GM21825 (cell line): Measurements from ENCODE around the gene UGT1A10.
"Not testable (repeated sequence)": the region's sequence is repeated elsewhere in the genome, so short reads cannot be mapped to it uniquely, and the experiment has no call there.

Experiments used
- ATAC-seq: cut with Tn5 transposase; IDR thresholded peaks from one replicate; pipeline ENCODE4 v1.9.1; 2021; ENCODE audit warnings: mild to moderate bottlenecking, moderate library complexity; ENCODE audit not compliant: unreplicated experiment

Gene UGT1A10

GRCh38 chr2:233655043-233655442 is 18.8 kb downstream of the UGT1A10 start:
- ATAC-seq = no peak

GRCh38 chr2:233655943-233656342 is 19.7 kb downstream of the UGT1A10 start:
- not testable (repeated sequence) for ATAC-seq

GRCh38 chr2:233656443-233656842 is 20.2 kb downstream of the UGT1A10 start:
- no peak for ATAC-seq

DNA sequence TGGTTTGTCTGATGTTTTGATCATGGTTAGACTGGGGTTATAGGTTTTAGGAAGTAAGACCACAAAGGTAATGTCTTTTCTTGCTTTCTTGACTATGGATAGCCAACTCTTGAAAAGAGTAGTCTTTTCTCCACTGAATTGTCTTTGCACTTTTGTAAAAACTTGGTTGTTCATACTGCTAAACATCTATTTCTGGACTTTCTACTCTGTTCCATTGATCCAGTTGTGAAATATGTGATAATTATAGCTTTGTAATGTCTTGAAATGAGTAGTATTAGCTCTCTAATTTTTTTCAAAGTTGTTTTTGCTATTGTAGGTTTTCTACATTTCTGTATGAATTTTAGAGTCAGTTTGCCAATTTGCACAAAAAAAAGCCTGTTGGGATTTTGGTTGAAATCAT is 22.4 kb downstream of the UGT1A10 start:
- ATAC-seq = no peak

DNA sequence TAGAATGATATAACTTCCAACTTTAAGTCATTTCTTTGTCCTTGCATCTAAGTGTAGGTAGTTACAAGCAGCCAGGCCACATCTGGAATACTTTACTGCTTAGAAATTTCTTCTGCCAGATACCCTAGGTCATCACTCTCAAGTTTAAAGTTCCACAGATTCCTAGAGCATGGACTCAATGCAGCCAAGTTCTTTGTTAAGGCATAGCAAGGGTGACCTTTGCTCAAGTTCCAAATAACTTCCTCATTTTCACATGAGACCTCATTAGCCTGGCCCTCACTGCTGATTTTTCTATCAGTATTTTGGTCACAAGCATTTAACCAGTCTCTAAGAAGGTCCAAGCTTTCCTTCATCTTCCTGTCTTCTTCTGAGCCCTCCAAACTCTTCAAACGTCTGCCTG is 27.7 kb downstream of the UGT1A10 start:
- ATAC-seq = no peak

DNA sequence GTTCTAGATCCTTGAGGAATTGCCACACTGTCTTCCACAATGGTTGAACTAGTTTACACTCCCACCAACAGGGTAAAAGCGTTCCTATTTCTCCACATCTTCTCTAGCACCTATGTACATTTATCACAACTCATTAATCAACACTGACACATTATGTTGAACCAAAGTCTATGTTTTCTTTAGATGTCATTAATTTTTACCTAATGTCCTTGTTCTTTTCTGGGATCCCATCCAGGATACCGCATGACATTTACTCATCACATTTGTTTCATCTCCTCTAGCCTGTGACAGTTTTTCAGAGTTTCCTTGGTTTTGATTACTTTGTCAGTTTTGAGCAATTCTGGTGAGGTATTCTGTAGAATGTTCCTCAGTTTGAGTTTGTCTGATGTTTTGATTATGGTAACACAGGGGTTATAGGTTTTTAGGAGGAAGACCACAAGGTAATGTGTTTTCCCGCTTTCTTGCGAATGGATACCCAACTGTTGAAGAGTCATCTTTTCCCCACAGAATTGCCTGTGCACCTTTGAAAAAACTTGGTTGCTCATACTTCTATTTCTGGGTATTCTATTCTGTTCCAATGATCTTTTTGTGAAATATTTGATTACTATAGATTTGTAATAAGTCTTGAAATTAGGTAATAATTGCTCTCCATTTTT is 32.5 kb downstream of the UGT1A10 start:
- no peak for ATAC-seq

DNA sequence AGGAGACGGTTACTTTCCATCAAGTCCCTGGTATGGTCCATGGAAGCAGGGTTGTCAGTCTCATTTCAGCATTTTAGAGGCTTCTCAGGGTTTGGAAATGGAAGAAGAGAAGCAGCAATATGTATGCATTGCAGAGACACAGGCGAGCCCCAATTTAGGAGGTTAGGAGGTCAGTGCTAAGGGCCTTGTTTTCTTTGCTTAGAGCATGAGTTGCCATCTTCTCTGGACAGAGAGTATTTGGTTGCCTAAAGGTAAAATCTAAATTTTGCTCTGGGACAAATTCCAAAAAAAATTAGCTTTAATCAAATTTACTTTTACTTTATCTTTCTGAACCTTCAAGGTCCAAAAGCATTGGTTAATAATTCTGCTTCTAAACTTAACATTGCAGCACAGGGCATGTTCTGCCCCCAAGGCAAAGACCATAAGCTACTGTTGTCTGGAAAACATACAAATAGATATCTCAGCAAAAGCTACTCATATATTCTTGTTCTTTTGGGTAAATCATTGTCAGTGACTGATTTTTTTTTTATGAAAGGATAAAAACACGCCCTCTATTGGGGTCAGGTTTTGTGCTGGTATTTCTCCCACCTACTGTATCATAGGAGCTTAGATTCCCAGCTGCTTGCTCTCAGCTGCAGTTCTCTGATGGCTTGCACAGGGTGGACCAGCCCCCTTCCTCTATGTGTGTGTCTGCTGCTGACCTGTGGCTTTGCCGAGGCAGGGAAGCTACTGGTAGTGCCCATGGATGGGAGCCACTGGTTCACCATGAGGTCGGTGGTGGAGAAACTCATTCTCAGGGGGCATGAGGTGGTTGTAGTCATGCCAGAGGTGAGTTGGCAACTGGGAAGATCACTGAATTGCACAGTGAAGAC is 35.3 kb downstream of the UGT1A10 start, which contains the start of gene UGT1A9:
Gene UGT1A9 (plus strand): TSS at position 609 of the 872 bp plus-strand sequence. CDS start 37 bp downstream, at position 646.
- no peak for ATAC-seq

- ATAC-seq = no peak
These were observed 36.6 kb downstream of the UGT1A10 start for GRCh38 chr2:233672886-233673285.

DNA sequence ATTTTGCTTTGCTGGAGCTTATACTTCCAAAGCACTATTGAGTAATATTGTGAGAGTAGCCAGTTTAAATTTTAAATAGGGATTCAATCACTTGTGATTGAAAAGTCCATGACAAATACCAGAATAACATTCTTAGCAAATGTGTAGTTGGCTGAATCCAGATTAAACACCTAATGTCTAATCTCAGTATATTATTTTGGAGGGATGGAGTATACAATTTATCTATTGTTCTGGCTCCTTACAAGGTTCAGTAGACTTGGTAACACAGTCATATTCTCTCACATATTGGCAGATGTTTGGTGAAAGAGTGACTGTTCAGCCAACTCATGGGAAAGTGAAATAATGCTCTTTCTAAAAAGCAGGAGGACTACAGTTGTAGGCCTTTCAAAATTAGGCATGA is 37.6 kb downstream of the UGT1A10 start:
- no peak for ATAC-seq

DNA sequence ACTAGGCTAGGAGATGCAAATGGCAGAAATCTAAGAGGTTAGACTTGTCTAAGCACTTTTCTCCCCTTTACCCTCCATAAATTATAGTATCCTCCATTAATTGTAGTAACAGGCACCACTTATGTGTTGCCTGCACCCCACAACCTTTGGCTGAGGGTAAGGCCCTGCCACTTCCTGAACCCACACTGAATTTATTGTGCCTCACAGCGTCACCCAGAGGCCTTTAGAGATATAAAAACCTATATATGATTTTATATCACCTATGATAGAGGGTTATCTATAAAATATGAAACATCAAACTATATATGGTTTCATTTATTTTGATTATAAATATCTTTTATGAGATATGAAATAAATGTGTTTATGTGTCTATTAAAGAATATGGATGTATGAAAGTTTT is 38.1 kb downstream of the UGT1A10 start:
- ATAC-seq = no peak

- no peak for ATAC-seq
These were observed 38.7 kb downstream of the UGT1A10 start for GRCh38 chr2:233674995-233675394.

- ATAC-seq = no peak
These were observed 39.8 kb downstream of the UGT1A10 start for GRCh38 chr2:233676046-233676445.

- no peak for ATAC-seq
These were observed 42.9 kb downstream of the UGT1A10 start for GRCh38 chr2:233679196-233679595.

DNA sequence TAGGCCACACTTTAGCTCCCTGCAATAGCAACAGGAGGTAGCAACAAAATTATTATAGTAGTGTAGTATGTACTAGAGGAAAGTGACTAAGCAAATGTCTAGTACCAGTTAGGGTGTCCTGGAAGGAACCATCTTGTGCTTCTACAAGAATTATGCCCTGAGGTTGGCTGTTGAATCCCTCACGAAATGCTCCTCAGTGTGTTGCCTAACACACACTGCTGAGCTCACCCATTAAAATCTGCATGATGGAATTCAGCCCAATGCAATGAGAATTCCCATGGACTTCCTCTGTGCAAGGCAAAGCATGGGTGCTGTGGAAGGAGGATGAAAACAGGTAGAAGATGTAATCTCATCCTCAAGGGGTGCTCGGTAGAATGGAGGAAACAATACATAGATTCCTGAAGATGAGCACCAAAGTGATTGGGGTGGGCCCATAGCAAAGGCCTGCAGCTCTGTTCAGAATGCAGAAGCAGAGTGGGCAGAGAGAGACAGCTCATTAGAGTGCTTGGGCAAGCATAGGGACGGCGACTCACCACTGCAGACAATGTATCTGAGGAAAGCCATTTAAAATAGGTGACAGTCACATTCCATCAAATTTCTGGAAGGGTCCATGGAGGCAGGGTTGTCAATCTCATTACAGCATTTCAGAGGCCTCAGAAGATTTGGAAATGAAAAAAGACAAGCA is 44.3 kb downstream of the UGT1A10 start:
- no peak for ATAC-seq

GRCh38 chr2:233681521-233682099 is 45.4 kb downstream of the UGT1A10 start, which contains the start of gene UGT1A7:
Gene UGT1A7, plus strand, starts transcription at chr2:233681901. Its CDS starts 37 bp downstream, at chr2:233681938.
- ATAC-seq = no peak

DNA sequence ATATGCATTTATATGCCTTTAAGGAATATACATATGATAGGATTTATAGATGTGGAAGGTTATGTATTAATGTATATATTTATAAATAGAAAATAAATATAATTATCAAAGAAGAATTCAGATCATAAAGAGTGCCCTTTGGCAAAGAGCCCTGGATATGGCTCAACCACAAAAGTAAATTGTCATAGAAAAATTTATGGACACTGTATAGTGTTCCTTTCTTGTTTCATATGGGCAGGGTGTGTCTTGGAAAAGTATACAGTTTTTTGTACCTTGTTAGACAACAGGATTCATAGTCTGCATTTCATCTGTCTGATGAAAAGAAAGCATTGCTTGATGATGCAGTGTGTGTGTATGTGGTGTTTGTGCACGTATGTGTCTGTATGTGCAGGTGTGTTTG is 48.4 kb downstream of the UGT1A10 start:
- no peak for ATAC-seq

- no peak for ATAC-seq
These were observed 50.7 kb downstream of the UGT1A10 start for GRCh38 chr2:233686928-233687327.

DNA sequence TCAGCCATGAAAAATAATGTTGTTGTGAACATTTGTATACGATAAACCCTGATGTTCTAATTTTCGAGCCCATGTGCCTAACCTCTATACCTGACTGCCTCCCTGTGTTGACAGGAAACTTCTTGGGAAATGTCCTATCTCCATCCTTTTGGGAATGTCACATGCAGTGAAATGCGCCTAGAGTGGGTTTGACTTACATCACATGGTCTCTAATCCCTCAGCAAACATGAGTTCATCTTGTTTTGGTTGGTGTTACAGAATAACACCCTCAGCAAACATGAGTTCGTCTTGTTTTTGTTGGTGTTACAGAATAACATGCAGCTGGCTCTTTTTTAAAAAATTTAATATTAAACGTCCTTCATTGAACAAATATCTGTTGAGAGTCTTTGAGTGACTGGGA is 52.1 kb downstream of the UGT1A10 start:
- no peak for ATAC-seq

GRCh38 chr2:233689031-233689430 is 52.8 kb downstream of the UGT1A10 start:
- ATAC-seq = no peak

GRCh38 chr2:233689501-233689900 is 53.3 kb downstream of the UGT1A10 start:
- ATAC-seq = no peak

DNA sequence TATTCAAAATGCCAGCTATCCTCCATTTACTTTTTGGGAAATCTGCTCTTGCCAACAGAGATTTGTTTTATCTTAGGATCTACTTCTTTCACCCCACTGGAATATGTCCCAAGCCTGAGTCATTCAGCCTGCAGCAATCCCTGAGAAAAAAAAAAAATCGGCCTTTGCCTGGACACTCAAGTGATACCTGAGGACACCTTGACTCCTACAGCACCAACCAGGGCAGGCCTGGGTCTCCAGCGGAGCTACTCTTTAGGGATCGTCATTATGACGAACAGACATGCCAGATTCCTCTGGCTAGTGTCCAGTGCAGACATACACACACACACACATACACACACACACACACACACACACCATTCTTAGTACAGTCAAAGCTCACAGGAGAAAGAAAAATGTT is 54.2 kb downstream of the UGT1A10 start:
- no peak for ATAC-seq
